ENCODE results near the gene CYP4B1. TPM values are rescaled to one million over a fixed set of nuclear protein-coding genes. Genes with fewer than 3 reads are reported as not detected.
"Not testable (repeated sequence)": the region's sequence is repeated elsewhere in the genome, so short reads cannot be mapped to it uniquely, and the experiment has no call there.

Gene CYP4B1
- total RNA-seq, 2 experiments from 2014 or later = not detected

GRCh38 chr1:46769028-46769740 lies 29.7 kb upstream of the CYP4B1 start:
- no peak for DNase-seq
- CTCF ChIA-PET = no interaction called here
- Mint-ChIP-seq H3K4me1 (peaks cover 2% of the 10 kb centered on the region), H3K9me3 (peaks cover 35% of the 10 kb centered on the region), H3K27ac (no peak overlapping the region), H3K4me3 (no peak overlapping the region), H3K36me3 (ENCODE audit: low read depth) (no peaks in the 10 kb centered on the region), H3K27me3 (peaks cover 4% of the 10 kb centered on the region)
- POLR2A ChIA-PET = no interaction called here

GRCh38 chr1:46770541-46770940 lies 28.3 kb upstream of the CYP4B1 start:
- ChIA-PET CTCF (no interaction called here), POLR2A (no interaction called here)
- H3K4me3 Mint-ChIP-seq = no peak overlapping the region

GRCh38 chr1:46772571-46772970 lies 26.3 kb upstream of the CYP4B1 start:
- Mint-ChIP-seq H3K27ac (no peak overlapping the region), H3K9me3 (peaks cover 43% of the 10 kb centered on the region), H3K4me1 (peaks cover 2% of the 10 kb centered on the region), H3K27me3 (no peaks in the 10 kb centered on the region), H3K36me3 (ENCODE audit: low read depth) (no peaks in the 10 kb centered on the region), H3K4me3 (no peak overlapping the region)
- POLR2A ChIA-PET = no interaction called here
- no peak for DNase-seq
- CTCF ChIA-PET = no interaction called here

More at GRCh38 chr1:46770541-46770940, 28.3 kb upstream of the CYP4B1 start:
- Mint-ChIP-seq H3K27ac (no peak overlapping the region), H3K4me1 (peaks cover 2% of the 10 kb centered on the region), H3K36me3 (ENCODE audit: low read depth) (no peaks in the 10 kb centered on the region), H3K27me3 (peaks cover 3% of the 10 kb centered on the region), H3K9me3 (peaks cover 40% of the 10 kb centered on the region)
- DNase-seq = no peak

DNA sequence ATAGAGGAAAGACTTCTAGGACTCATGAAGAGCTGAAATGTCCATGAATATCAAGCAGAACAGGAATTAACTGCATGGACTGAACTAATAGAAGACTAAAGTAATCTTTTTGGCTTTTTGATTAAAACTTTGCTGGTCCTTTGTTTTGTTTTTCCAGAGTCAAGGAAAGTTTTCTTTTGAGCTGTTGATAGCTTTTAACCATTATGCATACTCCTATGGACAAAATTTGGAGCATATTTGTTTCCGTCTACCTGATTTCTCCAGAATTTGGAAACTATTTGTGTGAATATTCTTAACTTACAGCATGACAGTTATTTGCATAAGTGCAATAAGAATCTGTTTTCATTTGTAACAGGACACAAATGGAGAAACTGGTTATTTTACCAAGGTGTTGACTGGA lies 24.5 kb upstream of the CYP4B1 start:
- ChIA-PET CTCF (interaction anchor here (0.8 kb wide), 1 partner anchor 11 kb away, joined by 3 read pairs; no protein-coding TSS in a partner anchor), POLR2A (no interaction called here)
- Mint-ChIP-seq H3K27me3 (no peaks in the 10 kb centered on the region), H3K36me3 (ENCODE audit: low read depth) (no peaks in the 10 kb centered on the region), H3K9me3 (peaks cover 36% of the 10 kb centered on the region), H3K4me1 (peaks cover 2% of the 10 kb centered on the region), H3K27ac (no peak overlapping the region), H3K4me3 (no peak overlapping the region)
- no peak for DNase-seq

DNA sequence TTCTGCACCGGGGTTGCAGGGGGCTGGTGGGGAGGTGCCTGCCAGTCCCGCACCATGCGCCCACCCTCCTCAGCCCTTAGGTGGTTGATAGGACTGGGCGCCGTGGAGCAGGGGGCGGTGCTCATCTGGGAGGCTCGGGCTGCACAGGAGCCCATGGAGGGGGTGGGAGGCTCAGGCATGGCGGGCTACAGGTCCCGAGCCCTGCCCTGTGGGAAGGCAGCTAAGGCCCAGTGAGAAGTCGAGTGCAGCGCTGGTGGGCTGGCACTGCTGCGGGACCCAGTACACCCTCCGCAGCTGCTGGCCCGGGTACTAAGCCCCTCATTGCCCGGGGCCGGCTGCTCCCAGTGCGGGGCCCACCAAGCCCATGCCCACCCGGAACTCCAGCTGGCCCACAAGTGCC lies 20.4 kb upstream of the CYP4B1 start:
- H3K27ac Mint-ChIP-seq; H3K36me3 Mint-ChIP-seq (ENCODE audit: low read depth); H3K4me3 Mint-ChIP-seq; H3K4me1 Mint-ChIP-seq; POLR2A ChIA-PET; DNase-seq; CTCF ChIA-PET: not testable (repeated sequence)
- Mint-ChIP-seq H3K9me3 (peaks cover 12% of the 10 kb centered on the region), H3K27me3 (peaks cover 17% of the 10 kb centered on the region)

DNA sequence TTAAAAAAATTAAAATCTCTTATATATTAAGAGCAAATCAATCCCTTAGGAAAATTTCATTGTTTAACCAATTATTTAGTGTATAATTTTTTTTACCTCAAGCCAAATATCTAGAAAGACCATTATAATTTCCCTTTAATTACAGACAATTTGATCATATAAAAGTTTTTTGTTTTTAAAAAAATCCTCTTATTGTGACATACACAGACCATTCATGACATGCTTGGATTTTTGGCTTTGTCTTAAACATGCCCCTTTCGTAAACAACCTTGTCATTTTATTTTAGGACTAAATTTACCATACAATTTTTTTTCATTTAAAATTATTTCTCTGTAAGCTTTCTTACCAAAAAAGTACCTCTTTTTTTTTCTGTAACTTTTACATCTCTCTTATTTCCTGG lies 14.2 kb upstream of the CYP4B1 start:
- POLR2A ChIA-PET = no interaction called here
- peaks cover 5% of the 10 kb centered on the region for H3K4me1 Mint-ChIP-seq
- no peak overlapping the region for H3K27ac Mint-ChIP-seq
- peaks cover 29% of the 10 kb centered on the region for H3K27me3 Mint-ChIP-seq
- no peak overlapping the region for H3K4me3 Mint-ChIP-seq
- CTCF ChIA-PET = interaction anchor here (0.7 kb wide), 1 partner anchor 10 kb away, joined by 3 read pairs; no protein-coding TSS in a partner anchor
- no peaks in the 10 kb centered on the region for H3K36me3 Mint-ChIP-seq (ENCODE audit: low read depth)
- no peak for DNase-seq
- peaks cover 8% of the 10 kb centered on the region for H3K9me3 Mint-ChIP-seq

GRCh38 chr1:46788634-46789033 lies 10.2 kb upstream of the CYP4B1 start:
- DNase-seq; H3K4me3 Mint-ChIP-seq; H3K9me3 Mint-ChIP-seq; H3K36me3 Mint-ChIP-seq (ENCODE audit: low read depth); POLR2A ChIA-PET; H3K4me1 Mint-ChIP-seq; H3K27ac Mint-ChIP-seq; CTCF ChIA-PET: not testable (repeated sequence)
- peaks cover 14% of the 10 kb centered on the region for H3K27me3 Mint-ChIP-seq

GRCh38 chr1:46790446-46791101 lies 8.3 kb upstream of the CYP4B1 start:
- Mint-ChIP-seq H3K36me3 (ENCODE audit: low read depth) (no peaks in the 10 kb centered on the region), H3K27ac (no peak overlapping the region), H3K4me3 (no peak overlapping the region), H3K27me3 (peaks cover 19% of the 10 kb centered on the region), H3K9me3 (no peaks in the 10 kb centered on the region), H3K4me1 (no peaks in the 10 kb centered on the region)
- ChIA-PET CTCF (no interaction called here), POLR2A (no interaction called here)
- DNase-seq = no peak

DNA sequence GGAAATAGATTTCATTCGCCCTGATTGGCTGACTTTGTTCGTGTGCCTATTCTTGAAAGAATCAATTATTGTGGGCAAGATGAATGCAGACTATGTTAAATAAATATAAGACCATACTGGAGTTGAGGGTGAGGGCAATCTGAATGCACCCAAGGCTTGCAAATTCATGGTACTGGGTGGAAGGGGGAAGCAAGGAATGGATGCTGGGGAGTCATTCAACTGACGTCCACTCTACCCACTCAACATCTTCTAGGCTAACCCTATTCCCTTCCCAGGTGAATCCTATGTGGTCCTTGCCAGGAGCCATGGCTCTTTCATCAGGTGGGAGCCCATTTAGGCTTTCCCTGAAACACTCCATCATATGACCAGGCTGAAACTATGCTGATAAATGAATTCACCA lies 5.7 kb upstream of the CYP4B1 start:
- Mint-ChIP-seq H3K9me3 (no peaks in the 10 kb centered on the region), H3K4me1 (no peaks in the 10 kb centered on the region), H3K27me3 (peaks cover 28% of the 10 kb centered on the region), H3K36me3 (ENCODE audit: low read depth) (no peaks in the 10 kb centered on the region), H3K4me3 (no peak overlapping the region), H3K27ac (no peak overlapping the region)
- ChIA-PET POLR2A (no interaction called here), CTCF (no interaction called here)
- no peak for DNase-seq

DNA sequence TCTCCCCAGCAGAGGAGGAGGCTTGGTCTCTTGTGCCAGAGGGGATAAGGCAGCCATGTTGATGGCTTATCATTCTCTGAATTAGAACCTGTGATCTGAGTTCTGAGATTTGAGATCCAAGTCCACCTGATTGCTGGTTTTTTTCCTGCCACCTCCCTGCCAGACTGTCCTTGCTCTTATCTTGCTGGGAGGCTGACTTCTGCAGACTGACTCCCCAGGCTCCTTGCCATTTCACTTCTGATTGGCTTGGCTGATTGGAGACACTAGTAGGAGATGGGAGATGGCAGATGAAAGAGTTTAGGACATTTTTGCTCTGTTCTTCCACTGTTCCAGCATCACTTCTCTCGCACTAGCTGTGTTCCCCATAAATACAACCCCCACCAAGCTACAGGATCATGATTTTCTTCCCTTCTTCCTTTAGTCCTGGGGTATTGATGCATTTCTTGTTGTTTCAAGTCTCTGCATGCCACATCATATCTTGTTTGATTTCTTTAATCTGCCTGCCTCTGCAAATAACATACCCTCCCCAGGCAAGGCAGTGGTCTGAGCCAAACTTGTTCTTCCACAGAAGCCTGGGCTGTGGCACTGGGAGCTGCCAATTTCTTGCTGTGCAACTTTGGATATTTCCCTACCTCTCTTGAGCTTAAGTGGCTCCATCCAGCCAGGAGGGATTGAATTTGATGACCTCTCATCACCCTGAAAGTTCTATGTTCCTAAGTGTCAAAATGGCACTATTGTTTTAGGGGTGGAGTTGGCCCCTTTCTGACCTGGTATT lies 963 bp upstream of the CYP4B1 start:
- Mint-ChIP-seq H3K36me3 (ENCODE audit: low read depth) (no peaks in the 10 kb centered on the region), H3K4me1 (no peaks in the 10 kb centered on the region), H3K9me3 (no peaks in the 10 kb centered on the region), H3K4me3 (no peak overlapping the region), H3K27me3 (peaks cover 18% of the 10 kb centered on the region), H3K27ac (no peak overlapping the region)
- POLR2A ChIA-PET = no interaction called here
- DNase-seq = no peak
- CTCF ChIA-PET = interaction anchor here (0.7 kb wide), 1 partner anchor 34 kb away, joined by 3 read pairs; no protein-coding TSS in a partner anchor

DNA sequence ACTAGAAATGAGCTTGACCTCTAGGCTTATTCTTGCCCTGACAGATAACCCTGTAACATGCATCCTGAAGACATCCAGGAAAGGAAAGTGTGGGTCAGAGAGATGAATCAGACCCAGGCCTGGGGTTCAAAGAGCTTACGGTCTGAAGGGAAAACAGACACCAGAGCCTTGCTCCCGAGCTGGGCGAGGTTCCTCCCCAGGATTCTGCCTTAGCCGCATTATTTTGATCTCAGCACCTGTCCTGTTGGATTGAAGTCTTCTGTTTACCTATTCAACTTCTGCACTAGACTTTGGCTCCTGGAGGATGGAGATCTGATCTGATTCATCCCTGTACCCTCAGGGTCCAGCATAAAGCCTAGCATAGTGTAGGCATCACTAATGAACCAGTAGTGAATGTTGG lies 1.9 kb downstream of the CYP4B1 start:
- Mint-ChIP-seq H3K27ac (no peak overlapping the region), H3K27me3 (peaks cover 19% of the 10 kb centered on the region), H3K4me3 (no peak overlapping the region), H3K4me1 (no peaks in the 10 kb centered on the region), H3K9me3 (no peaks in the 10 kb centered on the region), H3K36me3 (ENCODE audit: low read depth) (no peaks in the 10 kb centered on the region)
- ChIA-PET CTCF (no interaction called here), POLR2A (no interaction called here)
- no peak for DNase-seq

GRCh38 chr1:46801323-46802055 lies 2.6 kb downstream of the CYP4B1 start:
- POLR2A ChIA-PET = no interaction called here
- no peak for DNase-seq
- Mint-ChIP-seq H3K27me3 (peaks cover 16% of the 10 kb centered on the region), H3K4me3 (no peak overlapping the region), H3K27ac (no peak overlapping the region), H3K4me1 (no peaks in the 10 kb centered on the region), H3K36me3 (ENCODE audit: low read depth) (no peaks in the 10 kb centered on the region), H3K9me3 (no peaks in the 10 kb centered on the region)
- CTCF ChIA-PET = no interaction called here

- no peak for DNase-seq
- Mint-ChIP-seq H3K27ac (no peak overlapping the region), H3K9me3 (no peaks in the 10 kb centered on the region), H3K36me3 (ENCODE audit: low read depth) (no peaks in the 10 kb centered on the region), H3K4me1 (no peaks in the 10 kb centered on the region), H3K27me3 (peaks cover 12% of the 10 kb centered on the region), H3K4me3 (no peak overlapping the region)
- CTCF ChIA-PET = no interaction called here
- POLR2A ChIA-PET = no interaction called here
Observed at GRCh38 chr1:46802081-46802480, 3.2 kb downstream of the CYP4B1 start.

Data from activated CD4-positive, alpha-beta T cell treated with anti-CD3 and anti-CD28 coated beads, Interleukin-2, amount 10 ng/mL, durations not matched to agents 7 days and 5 days (primary cell).